IMR-90 (cell line): ENCODE measurements around the gene CCDC171. TPM values are rescaled to one million over a fixed set of nuclear protein-coding genes. Genes with fewer than 3 reads are reported as not detected.
"Not testable (repeated sequence)": the region's sequence is repeated elsewhere in the genome, so short reads cannot be mapped to it uniquely, and the experiment has no call there.

Experiments used
- ATAC-seq: fragments of 200-7000 bp; cut with Tn5 transposase; 2 replicates; pipeline ENCODE4 v1.9.1; 2020; ENCODE audit warnings: low read depth, mild to moderate bottlenecking, moderate library complexity
- BruUV-seq: library from RNA; stranded (reverse); fragments of 400-500 nt; replicated peaks from 2 replicates; lab custom pipeline; 2021; lab: Mats Ljungman, UMichigan
- CTCF ChIA-PET: fragments of 300-600 bp; formaldehyde crosslinking; extraction: SDS; loops from one replicate; lab custom pipeline; 2021; ENCODE audit warnings: antibody characterized with exemption; lab: Yijun Ruan, JAX
- POLR2A ChIA-PET: fragments of 300-600 bp; sonication (Branson Sonifier 250); formaldehyde crosslinking; loops from one replicate; lab custom pipeline; 2022; ENCODE audit warnings: antibody characterized with exemption; ENCODE audit not compliant: unreplicated experiment; lab: Charles Lee
- DNase-seq: peaks from one replicate; pipeline ENCODE4 v3.0.0; 2013
- H2AFZ ChIP-seq: replicated peaks from 2 replicates; pipeline ENCODE3; 2013; ENCODE audit warnings: low read length, mild to moderate bottlenecking; ENCODE audit not compliant: poor library complexity
- H2AK5ac ChIP-seq: 2 replicates; pipeline ENCODE4 v1.6.1; 2013; ENCODE audit warnings: low read depth, low read length, inconsistent platforms
- H2AK9ac ChIP-seq: replicated peaks from 2 replicates; pipeline ENCODE3; 2013; ENCODE audit warnings: mild to moderate bottlenecking, low read depth, low read length, moderate library complexity; ENCODE audit not compliant: poor library complexity
- H2BK120ac ChIP-seq: 2 replicates; pipeline ENCODE4 v1.6.1; 2013; ENCODE audit warnings: low read depth, low read length, inconsistent platforms
- H2BK15ac ChIP-seq: 3 replicates; pipeline ENCODE4 v1.6.1; 2013; ENCODE audit warnings: low read depth, low read length, inconsistent platforms
- H2BK20ac ChIP-seq: 2 replicates; pipeline ENCODE4 v1.6.1; 2013; ENCODE audit warnings: low read depth, mild to moderate bottlenecking, inconsistent platforms, low read length, moderate library complexity
- H2BK5ac ChIP-seq: 2 replicates; pipeline ENCODE4 v1.6.1; 2013; ENCODE audit warnings: mild to moderate bottlenecking, low read depth, low read length, inconsistent platforms; ENCODE audit not compliant: poor library complexity, severe bottlenecking
- H3K14ac ChIP-seq: replicated peaks from 2 replicates; pipeline ENCODE4 v1.6.1; 2013; ENCODE audit warnings: low read depth, low read length, inconsistent platforms
- H3K18ac ChIP-seq: 2 replicates; pipeline ENCODE4 v1.6.1; 2013; ENCODE audit warnings: low read depth, low read length, control low read depth
- H3K23ac ChIP-seq: 2 replicates; pipeline ENCODE4 v1.6.1; 2013; ENCODE audit warnings: low read depth, low read length, inconsistent platforms
- H3K27ac ChIP-seq: 2 replicates; pipeline ENCODE4 v1.5.1; 2013; ENCODE audit warnings: mild to moderate bottlenecking, control low read depth, low read length; ENCODE audit not compliant: insufficient read depth
- H3K27me3 ChIP-seq: 2 replicates; pipeline ENCODE4 v1.6.1; 2013; ENCODE audit warnings: low read length; ENCODE audit not compliant: control insufficient read depth, insufficient read depth
- H3K36me3 ChIP-seq: 2 replicates; pipeline ENCODE4 v1.6.1; 2013; ENCODE audit warnings: low read length, mixed read lengths; ENCODE audit not compliant: control insufficient read depth, insufficient read depth
- H3K4ac ChIP-seq: 2 replicates; pipeline ENCODE4 v1.6.1; 2013; ENCODE audit warnings: low read depth, low read length, inconsistent platforms
- H3K4me1 ChIP-seq: 2 replicates; pipeline ENCODE4 v1.6.1; 2013; ENCODE audit warnings: low read length, mixed read lengths; ENCODE audit not compliant: control insufficient read depth, insufficient read depth
- H3K4me2 ChIP-seq: 2 replicates; pipeline ENCODE4 v1.6.1; 2013; ENCODE audit warnings: low read depth, mild to moderate bottlenecking, control low read depth, low read length, moderate library complexity
- H3K4me3 ChIP-seq: 2 replicates; pipeline ENCODE4 v1.5.1; 2013; ENCODE audit warnings: low read depth, mild to moderate bottlenecking, control low read depth, low read length, moderate library complexity; ENCODE audit not compliant: insufficient read depth
- H3K56ac ChIP-seq: 2 replicates; pipeline ENCODE4 v1.6.1; 2013; ENCODE audit warnings: low read length, inconsistent platforms; ENCODE audit not compliant: insufficient read depth; ENCODE audit errors: extremely low read depth
- H3K79me1 ChIP-seq, 2 experiments: 2 replicates each; pipeline ENCODE4 v1.6.1; 2013; ENCODE audit warnings: low read length in 2 of 2, inconsistent platforms in 1 of 2, low read depth in 1 of 2
- H3K9ac ChIP-seq: 2 replicates; pipeline ENCODE4 v1.6.1; 2013; ENCODE audit warnings: low read depth, low read length, control low read depth
- H3K9me1 ChIP-seq: 2 replicates; pipeline ENCODE4 v1.6.1; 2013; ENCODE audit warnings: low read length, inconsistent platforms; ENCODE audit not compliant: insufficient read depth
- H3K9me3 ChIP-seq: 2 replicates; pipeline ENCODE4 v1.6.1; 2013; ENCODE audit warnings: low read length; ENCODE audit not compliant: control insufficient read depth, insufficient read depth
- H4K20me1 ChIP-seq: 2 replicates; pipeline ENCODE4 v1.6.1; 2013; ENCODE audit warnings: low read length, inconsistent platforms; ENCODE audit not compliant: insufficient read depth
- H4K5ac ChIP-seq: 2 replicates; pipeline ENCODE4 v1.6.1; 2013; ENCODE audit warnings: mild to moderate bottlenecking, low read depth, low read length, control low read depth
- H4K8ac ChIP-seq, 2 experiments: 2 replicates each; pipeline ENCODE4 v1.6.1; 2013; ENCODE audit warnings: low read depth in 2 of 2, low read length in 2 of 2, control low read depth in 1 of 2, inconsistent platforms in 1 of 2
- H4K91ac ChIP-seq: 2 replicates; pipeline ENCODE4 v1.6.1; 2013; ENCODE audit warnings: low read depth, low read length, inconsistent platforms; ENCODE audit not compliant: insufficient read depth
- BHLHE40 ChIP-seq: fragments of 150-350 bp; IDR thresholded peaks from 2 replicates; pipeline ENCODE4 v1.6.1; 2016; ENCODE audit warnings: mild to moderate bottlenecking, low read depth, low read length
- CEBPB ChIP-seq: IDR thresholded peaks from 2 replicates; pipeline ENCODE4 v1.6.1; 2012; ENCODE audit warnings: low read depth, low read length, improper control_type of control experiment
- FOS ChIP-seq: fragments of 150-350 bp; IDR thresholded peaks from 2 replicates; pipeline ENCODE4 v1.6.1; 2016; ENCODE audit warnings: low read depth, low read length
- MAFK ChIP-seq: IDR thresholded peaks from 2 replicates; pipeline ENCODE4 v1.6.1; 2012; ENCODE audit warnings: low read depth, low read length, improper control_type of control experiment
- MAZ ChIP-seq: IDR thresholded peaks from 2 replicates; pipeline ENCODE4 v1.6.1; 2012; ENCODE audit warnings: low read depth, mild to moderate bottlenecking, low read length, improper control_type of control experiment, moderate library complexity, borderline replicate concordance
- MXI1 ChIP-seq: IDR thresholded peaks from 2 replicates; pipeline ENCODE4 v1.6.1; 2012; ENCODE audit warnings: low read depth, mild to moderate bottlenecking, low read length, moderate library complexity, borderline replicate concordance
- NFE2L2 ChIP-seq: fragments of 150-350 bp; IDR thresholded peaks from 2 replicates; pipeline ENCODE4 v1.6.1; 2016; ENCODE audit warnings: low read depth, mild to moderate bottlenecking, low read length
- POLR2A ChIP-seq: IDR thresholded peaks from 2 replicates; pipeline ENCODE4 v1.6.1; 2012; ENCODE audit warnings: mild to moderate bottlenecking, low read depth, low read length
- RAD21 ChIP-seq: IDR thresholded peaks from 2 replicates; pipeline ENCODE4 v1.6.1; 2012; ENCODE audit warnings: low read length, improper control_type of control experiment
- WGBS, 2 experiments: methylation state at CpG; one replicate each; pipeline versions ENCODE4 v1.1.5 to v1.1.7; 2013; ENCODE audit warnings: missing lambda C conversion rate in 2 of 2; ENCODE audit not compliant: insufficient read length in 1 of 2; ENCODE audit errors: extremely low coverage in 2 of 2; 5-methylcytosine and 5-hydroxymethylcytosine counted together
- dilution Hi-C: fragments of 300-500 bp; cut with HindIII; formaldehyde crosslinking; loops from one replicate; pipeline ENCODE4 v1.14.3; 2018; ENCODE audit warnings: low sequenced_read_pairs; ENCODE audit not compliant: unreplicated experiment
- in situ Hi-C: fragments of 300-500 bp; cut with MboI; formaldehyde crosslinking; loops from 3 replicates; pipeline ENCODE4 v1.14.3; 2019; ENCODE audit warnings: low sequenced_read_pairs, inconsistent platforms, mixed read lengths
- intact Hi-C: fragments of 100-400 bp; cut with micrococcal nuclease; formaldehyde crosslinking; loops from 2 replicates; pipeline ENCODE4 v1.10.0; 2022
- polyA plus RNA-seq, 3 experiments: library from polyadenylated mRNA; depleted of rRNA; stranded (reverse); fragments of >200 nt; gene quantifications; 2 replicates each; pipeline ENCODE4 v1.2.3, GENCODE V29; 2012; ENCODE audit warnings: low replicate concordance in 1 of 3
- total RNA-seq: library from RNA; depleted of rRNA; stranded (reverse); fragments of >200 nt; gene quantifications from 2 replicates; pipeline ENCODE4 v1.2.3, GENCODE V29; 2012

The CCDC171 gene
- total and polyA plus RNA-seq, 2 of the 4 experiments (the other 2 are of a cell fraction), result 0.63 to 2.2 TPM

DNA sequence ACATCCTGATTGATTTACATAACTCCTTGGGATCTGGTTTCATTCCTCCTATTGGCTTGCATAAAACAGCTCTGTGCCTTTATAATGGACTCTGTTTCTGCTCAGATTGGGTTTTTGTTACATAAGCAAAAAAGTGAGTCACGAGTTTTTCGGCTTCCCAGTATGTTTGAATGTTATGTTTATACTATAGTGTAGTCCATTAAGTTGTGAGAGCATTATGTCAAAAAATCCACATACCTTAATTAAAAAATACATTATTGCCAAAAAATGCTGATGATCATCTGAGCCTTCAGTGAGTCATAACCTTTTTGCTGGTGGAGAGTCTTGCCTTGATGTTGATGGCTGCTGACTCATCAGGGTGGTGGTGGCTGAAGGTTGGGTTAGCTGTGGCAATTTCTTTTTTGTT, 144.6 kb downstream of the CCDC171 start:
- intact Hi-C loops, result no loop called here
- ChIA-PET CTCF (no interaction called here), POLR2A (interaction anchor here (0.6 kb wide), 1 partner anchor 485 kb away, joined by 9 read pairs; no protein-coding TSS in a partner anchor)

DNA sequence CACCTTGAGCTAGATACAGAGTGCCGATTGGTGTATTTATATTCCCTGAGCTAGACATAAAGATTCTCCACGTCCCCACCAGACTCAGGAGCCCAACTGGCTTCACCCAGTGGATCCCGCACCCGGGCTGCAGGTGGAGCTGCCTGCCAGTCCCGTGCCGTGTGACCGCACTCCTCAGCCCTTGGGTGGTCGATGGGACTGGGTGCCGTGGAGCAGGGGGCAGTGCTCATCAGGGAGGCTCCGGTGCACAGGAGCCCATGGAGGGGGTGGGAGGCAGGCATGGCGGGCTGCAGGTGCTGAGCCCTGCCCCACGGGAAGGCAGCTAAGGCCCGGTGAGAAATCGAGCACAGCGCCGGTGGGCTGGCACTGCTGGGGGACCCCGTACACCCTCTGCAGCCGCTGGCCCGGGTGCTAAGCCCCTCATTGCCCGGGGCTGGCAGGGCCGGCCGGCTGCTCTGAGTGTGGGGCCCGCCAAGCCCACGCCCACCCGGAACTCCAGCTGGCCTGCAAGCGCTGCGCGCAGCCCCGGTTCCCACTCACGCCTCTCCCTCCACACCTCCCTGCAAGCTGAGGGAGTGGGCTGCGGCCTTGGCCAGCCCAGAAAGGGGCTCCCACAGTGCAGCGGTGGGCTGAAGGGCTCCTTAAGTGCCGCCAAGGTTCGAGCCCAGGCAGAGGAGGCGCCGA, 147.2 kb downstream of the CCDC171 start:
- H4K8ac ChIP-seq, H3K4me2 ChIP-seq, H3K4me3 ChIP-seq, dilution Hi-C loops, H3K4me1 ChIP-seq, intact Hi-C loops, H2AFZ ChIP-seq, H3K4ac ChIP-seq, H3K9me1 ChIP-seq, H2BK15ac ChIP-seq, in situ Hi-C loops, H3K36me3 ChIP-seq, H3K9me3 ChIP-seq, H4K91ac ChIP-seq, H4K5ac ChIP-seq, H2BK120ac ChIP-seq, H3K27me3 ChIP-seq, H3K56ac ChIP-seq, POLR2A ChIA-PET, DNase-seq, H3K14ac ChIP-seq, H3K27ac ChIP-seq, H2BK20ac ChIP-seq, H2AK9ac ChIP-seq, BruUV-seq, H3K18ac ChIP-seq, H2AK5ac ChIP-seq, ATAC-seq, H3K9ac ChIP-seq, H2BK5ac ChIP-seq, H3K79me1 ChIP-seq, H4K20me1 ChIP-seq, H3K23ac ChIP-seq: not testable (repeated sequence)
- CTCF ChIA-PET, result interaction anchor here (1.2 kb wide), 1 partner anchor 16 kb away, joined by 4 read pairs; no protein-coding TSS in a partner anchor
- WGBS, 2 experiments, result no CpG with 5 or more reads among the region's 36 CpGs

More for the DNA sequence above, 144.6 kb downstream of the CCDC171 start:
- dilution Hi-C loops, result no loop called here
- Histone ChIP-seq H2BK5ac (no peak overlapping the region), H2BK15ac (no peak overlapping the region), H3K27me3 (no peaks in the 10 kb centered on the region), H4K8ac (no peak overlapping the region), H2AFZ (no peak overlapping the region), H3K4me2 (peak overlapping the region; percentile 58; the same call in 1 of the 2 replicates), H3K9me1 (peaks cover 8% of the 10 kb centered on the region), H2BK20ac (no peak overlapping the region), H3K36me3 (no peaks in the 10 kb centered on the region), H2BK120ac (no peak overlapping the region), H4K5ac (no peak overlapping the region), H3K4ac (no peak overlapping the region), H3K14ac (no peak overlapping the region), H3K4me1 (peaks cover 6% of the 10 kb centered on the region), H2AK9ac (no peak overlapping the region), H3K4me3 (no peak overlapping the region), H3K79me1 (no peaks in the 10 kb centered on the region), H3K9ac (no peak overlapping the region), H2AK5ac (no peak overlapping the region), H3K23ac (no peak overlapping the region), H3K56ac (no peak overlapping the region), H4K20me1 (peaks cover 4% of the 10 kb centered on the region; the same call in 1 of the 2 replicates), H3K9me3 (no peaks in the 10 kb centered on the region; the same call in 1 of the 2 replicates), H4K91ac (no peak overlapping the region), H3K18ac (no peak overlapping the region), H3K27ac (no peak overlapping the region)
- in situ Hi-C loops, result no loop called here
- no TSS peak for BruUV-seq
- TF ChIP-seq MXI1 (no peak), NFE2L2 (peak; percentile 35; the same call in 1 of the 2 replicates), MAFK (no peak; the same call in none of the 2 replicates), FOS (peak; percentile 96), MAZ (no peak), CEBPB (peak; percentile 41), RAD21 (no peak), POLR2A (no peak), BHLHE40 (peak; percentile 57)
- DNase-seq (peak; percentile 95), ATAC-seq (peak; percentile 95)
- WGBS, 2 experiments, result no CpG with 5 or more reads among the region's 2 CpGs
